H1 (cell line): ENCODE data around the gene DLX2. TPM values are rescaled to one million over a fixed set of nuclear protein-coding genes. Genes with fewer than 3 reads are reported as not detected.

Experiments
- CTCF ChIA-PET: fragments of 300-600 bp; sonication (Branson Sonifier 250); formaldehyde crosslinking; loops from one replicate; lab custom pipeline; 2021; ENCODE audit not compliant: partially characterized antibody; lab: Charles Lee
- POLR2A ChIA-PET: fragments of 300-600 bp; sonication (Branson Sonifier 250); formaldehyde crosslinking; loops from one replicate; lab custom pipeline; 2021; ENCODE audit warnings: inconsistent platforms; ENCODE audit not compliant: partially characterized antibody; lab: Charles Lee
- DNase-seq, 2 experiments: peaks; one replicate each; pipeline versions ENCODE4 v3.0.0 to v3.0.0-alpha.2; 2010 to 2022; ENCODE audit warnings: low spot score in 2 of 2, low read depth in 1 of 2, mixed read lengths in 1 of 2
- FAIRE-seq: peaks from 2 replicates; lab custom pipeline; 2011; peaks lifted over from hg19 to GRCh38; lab: Jason Lieb, UNC
- H2AFZ ChIP-seq: 2 replicates; pipeline ENCODE4 v1.8.1; 2012; ENCODE audit warnings: low read length, inconsistent platforms
- H2AK5ac ChIP-seq: 2 replicates; pipeline ENCODE4 v1.6.1; 2013; ENCODE audit warnings: low read depth, low read length
- H2BK120ac ChIP-seq: replicated peaks from 2 replicates; pipeline ENCODE3; 2013; ENCODE audit warnings: low read depth, low read length, inconsistent platforms
- H2BK12ac ChIP-seq: 2 replicates; pipeline ENCODE4 v1.6.1; 2013; ENCODE audit warnings: low read depth, low read length
- H2BK15ac ChIP-seq: 2 replicates; pipeline ENCODE4 v1.6.1; 2013; ENCODE audit warnings: low read length
- H2BK20ac ChIP-seq: 2 replicates; pipeline ENCODE4 v1.6.1; 2013; ENCODE audit warnings: low read length
- H2BK5ac ChIP-seq: 2 replicates; pipeline ENCODE4 v1.6.1; 2013; ENCODE audit warnings: low read depth, low read length
- H3K14ac ChIP-seq: 2 replicates; pipeline ENCODE4 v1.6.1; 2013; ENCODE audit warnings: inconsistent platforms; ENCODE audit not compliant: insufficient read length
- H3K18ac ChIP-seq: 2 replicates; pipeline ENCODE4 v1.6.1; 2013; ENCODE audit warnings: low read length; ENCODE audit errors: extremely low read depth
- H3K23ac ChIP-seq: 2 replicates; pipeline ENCODE4 v1.6.1; 2013; ENCODE audit warnings: inconsistent platforms; ENCODE audit not compliant: insufficient read length
- H3K23me2 ChIP-seq: 2 replicates; pipeline ENCODE4 v1.6.1; 2013; ENCODE audit warnings: low read depth, low read length
- H3K27ac ChIP-seq: 2 replicates; pipeline ENCODE4 v1.6.1; 2011; ENCODE audit warnings: low read depth, low read length, inconsistent platforms
- H3K27me3 ChIP-seq, 4 experiments: replicated peaks in 1 of 4; 1 replicate in 1 of 4; 2 replicates in 3 of 4; pipeline versions ENCODE4 v1.6.1 to v1.8.1; 2011 to 2013; ENCODE audit warnings: low read length in 3 of 4, mild to moderate bottlenecking in 3 of 4, inconsistent platforms in 2 of 4, mixed read lengths in 2 of 4, moderate library complexity in 1 of 4; ENCODE audit not compliant: control insufficient read depth in 3 of 4, insufficient read depth in 3 of 4; ENCODE audit errors: extremely low read depth in 1 of 4
- H3K36me3 ChIP-seq, 4 experiments: 2 replicates each; pipeline versions ENCODE4 v1.6.1 to v1.8.1; 2011 to 2013; ENCODE audit warnings: mild to moderate bottlenecking in 4 of 4, low read length in 3 of 4, moderate library complexity in 2 of 4, control low read depth in 1 of 4, inconsistent platforms in 1 of 4; ENCODE audit not compliant: insufficient read depth in 4 of 4, control insufficient read depth in 2 of 4
- H3K4ac ChIP-seq: replicated peaks from 2 replicates; pipeline ENCODE3; 2013; ENCODE audit warnings: low read length, low read depth, mixed read lengths, inconsistent platforms; ENCODE audit not compliant: insufficient read length
- H3K4me1 ChIP-seq, 4 experiments: replicated peaks in 1 of 4; 1 replicate in 1 of 4; 2 replicates in 3 of 4; pipeline versions ENCODE4 v1.6.1 to v1.8.1; 2011 to 2013; ENCODE audit warnings: low read length in 3 of 4, inconsistent platforms in 2 of 4, mixed read lengths in 1 of 4; ENCODE audit not compliant: insufficient read depth in 4 of 4, control insufficient read depth in 3 of 4
- H3K4me2 ChIP-seq, 2 experiments: 2 replicates each; pipeline versions ENCODE4 v1.6.1 to v1.8.1; 2011 to 2013; ENCODE audit warnings: low read depth in 2 of 2, low read length in 2 of 2, control low read depth in 1 of 2, inconsistent platforms in 1 of 2, mild to moderate bottlenecking in 1 of 2; ENCODE audit not compliant: insufficient read depth in 1 of 2
- H3K4me3 ChIP-seq, 4 experiments: fragments of 200-600, 300-600 bp in 1 of 4; sonication (generic), shearing (Covaris generic), sonication (Bioruptor Twin) in 1 of 4; 2 replicates each; pipeline versions ENCODE4 v1.5.1 to v1.8.1; 2011 to 2016; ENCODE audit warnings: low read length in 4 of 4, low read depth in 3 of 4, control low read depth in 2 of 4, inconsistent platforms in 2 of 4, mild to moderate bottlenecking in 2 of 4, mixed read lengths in 1 of 4, moderate library complexity in 1 of 4; ENCODE audit not compliant: insufficient read depth in 2 of 4; ENCODE audit errors: extremely low read depth in 1 of 4
- H3K56ac ChIP-seq: replicated peaks from 2 replicates; pipeline ENCODE3; 2013; ENCODE audit warnings: low read depth, mild to moderate bottlenecking, mixed read lengths, low read length, inconsistent platforms; ENCODE audit not compliant: insufficient read length
- H3K79me1 ChIP-seq: 2 replicates; pipeline ENCODE4 v1.6.1; 2013; ENCODE audit warnings: low read depth, low read length, control low read depth
- H3K79me2 ChIP-seq, 2 experiments: 2 replicates each; pipeline versions ENCODE4 v1.6.1 to v1.8.1; 2012 to 2013; ENCODE audit warnings: low read length in 2 of 2, mild to moderate bottlenecking in 2 of 2, inconsistent platforms in 1 of 2; ENCODE audit not compliant: insufficient read depth in 2 of 2, control insufficient read depth in 1 of 2
- H3K9ac ChIP-seq, 4 experiments: replicated peaks in 1 of 4; 1 replicate in 1 of 4; 2 replicates in 3 of 4; pipeline versions ENCODE4 v1.6.1 to v1.8.1; 2011 to 2013; ENCODE audit warnings: low read depth in 3 of 4, low read length in 3 of 4, control low read depth in 2 of 4, mild to moderate bottlenecking in 2 of 4, moderate library complexity in 2 of 4, inconsistent platforms in 1 of 4; ENCODE audit errors: extremely low read depth in 1 of 4
- H3K9me3 ChIP-seq, 2 experiments: 2 replicates each; pipeline versions ENCODE4 v1.6.1 to v1.8.1; 2012 to 2013; ENCODE audit warnings: mild to moderate bottlenecking in 2 of 2, moderate library complexity in 2 of 2, control low read depth in 1 of 2, inconsistent platforms in 1 of 2, low read depth in 1 of 2, low read length in 1 of 2, mixed read lengths in 1 of 2; ENCODE audit not compliant: insufficient read depth in 2 of 2
- H4K20me1 ChIP-seq, 2 experiments: replicated peaks in 1 of 2; 2 replicates each; pipeline versions ENCODE3 to v1.8.1; 2011 to 2013; ENCODE audit warnings: inconsistent platforms in 2 of 2, low read length in 2 of 2, mild to moderate bottlenecking in 1 of 2; ENCODE audit not compliant: insufficient read depth in 2 of 2, control insufficient read depth in 1 of 2
- H4K5ac ChIP-seq: 2 replicates; pipeline ENCODE4 v1.6.1; 2013; ENCODE audit warnings: low read length, low read depth, mixed read lengths, inconsistent platforms; ENCODE audit not compliant: insufficient read length
- H4K8ac ChIP-seq: 2 replicates; pipeline ENCODE4 v1.8.0; 2013; ENCODE audit warnings: mild to moderate bottlenecking, moderate library complexity, low read length, inconsistent platforms; ENCODE audit not compliant: insufficient read depth; ENCODE audit errors: extremely low read depth
- H4K91ac ChIP-seq: replicated peaks from 2 replicates; pipeline ENCODE3; 2013; ENCODE audit warnings: low read length, mixed read lengths, inconsistent platforms; ENCODE audit not compliant: insufficient read length
- BACH1 ChIP-seq: IDR thresholded peaks from 2 replicates; pipeline ENCODE4 v1.6.1; 2012; ENCODE audit warnings: low read length, improper control_type of control experiment
- CTBP2 ChIP-seq: IDR thresholded peaks from 2 replicates; pipeline ENCODE4 v1.7.0; 2011; ENCODE audit warnings: borderline replicate concordance, mild to moderate bottlenecking, moderate library complexity, mixed read lengths, low read length; ENCODE audit not compliant: insufficient read depth, insufficient read length
- GABPA ChIP-seq: IDR thresholded peaks from 2 replicates; pipeline ENCODE4 v1.6.1; 2011; ENCODE audit warnings: mild to moderate bottlenecking, low read length, moderate library complexity, borderline replicate concordance; ENCODE audit not compliant: insufficient read depth
- SP4 ChIP-seq: IDR thresholded peaks from 2 replicates; pipeline ENCODE4 v1.6.1; 2012; ENCODE audit warnings: low read length, inconsistent platforms
- whole genome bisulfite sequencing, 2 experiments: shearing (Covaris generic) in 1 of 2; methylation state at CpG; one replicate each; pipeline versions ENCODE4 v1.1.6 to v1.1.7; 2013 to 2015; ENCODE audit warnings: low lambda C conversion rate in 2 of 2, mixed read lengths in 2 of 2, inconsistent platforms in 1 of 2, low coverage in 1 of 2, missing lambda C conversion rate in 1 of 2; ENCODE audit not compliant: insufficient replicate concordance in 2 of 2, insufficient coverage in 1 of 2, insufficient read length in 1 of 2; ENCODE audit errors: extremely low coverage in 1 of 2, missing lambda C conversion rate in 1 of 2; 5-methylcytosine and 5-hydroxymethylcytosine counted together
- polyA plus RNA-seq, 7 experiments: library from polyadenylated mRNA; depleted of rRNA in 3 of 7; stranded (reverse) in 5 of 7; unstranded in 2 of 7; fragments of >200 nt in 5 of 7; fragments of 200-250 nt in 2 of 7; gene quantifications; 1 replicate in 5 of 7; 2 replicates in 1 of 7; 4 replicates in 1 of 7; pipeline versions ENCODE4 v1.2.1 to v1.2.3, GENCODE V29; 2011 to 2013; ENCODE audit warnings: missing spikeins in 2 of 7, mixed read lengths in 2 of 7
- total RNA-seq: library from RNA; stranded (reverse); fragmentation: NEBNext Ultra II Directional; extraction: Animal tissue kit (Norgen Biotek cat#: 25700); gene quantifications from 2 replicates; pipeline ENCODE4 v1.2.1, GENCODE V29; 2021

DLX2 gene
- total and polyA plus RNA-seq, 2 of the 8 experiments (the other 6 are each of a cell fraction or from before 2014, with no cell fraction given) = 0.45 TPM; not detected in 1

DNA sequence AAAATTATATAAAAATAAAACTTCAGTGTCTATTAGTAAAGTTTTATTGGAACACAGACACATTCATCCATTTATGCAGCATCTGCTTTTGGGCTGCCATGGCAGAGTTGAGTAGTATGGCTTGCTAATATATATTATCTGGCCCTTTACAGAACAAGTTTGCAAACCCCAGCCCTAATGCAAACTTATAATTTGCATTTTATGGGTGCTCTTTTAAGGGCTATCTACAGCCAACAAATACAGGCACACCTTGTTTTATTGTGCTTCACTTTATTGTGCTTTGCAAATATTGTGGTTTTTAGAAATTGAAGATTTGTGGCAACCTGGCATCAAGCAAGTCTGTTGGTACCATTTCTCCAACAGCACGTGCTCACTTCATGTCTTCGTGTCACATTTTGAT is 35.2 kb upstream of the DLX2 start:
- ChIA-PET CTCF (interaction anchor here (2.8 kb wide), 1 partner anchor 11 kb away, joined by 15 read pairs; no protein-coding TSS in a partner anchor), POLR2A (no interaction called here)
- Histone ChIP-seq H3K79me1 (no peaks in the 10 kb centered on the region), H4K91ac (no peak overlapping the region), H3K9me3 (no peaks in the 10 kb centered on the region), H4K20me1 (no peaks in the 10 kb centered on the region), H3K23me2 (no peaks in the 10 kb centered on the region), H3K14ac (no peak overlapping the region), H3K4me2 (no peak overlapping the region), H3K36me3 (no peaks in the 10 kb centered on the region), H2BK12ac (no peak overlapping the region), H2BK15ac (no peak overlapping the region), H3K79me2 (no peaks in the 10 kb centered on the region), H4K5ac (no peak overlapping the region), H3K4me1 (peaks cover 0 to 4% (median 2%) of the 10 kb centered on the region in 4 experiments; a peak in 2 of 7 replicates), H2AK5ac (no peak overlapping the region), H3K27me3 (no peaks in the 10 kb centered on the region; a peak in 2 of 7 replicates), H3K4ac (no peak overlapping the region), H3K4me3 (no peak overlapping the region), H3K9ac (no peak overlapping the region), H3K18ac (no peak overlapping the region), H2BK20ac (no peak overlapping the region), H3K27ac (no peak overlapping the region), H2AFZ (no peak overlapping the region), H3K23ac (no peak overlapping the region), H3K56ac (no peak overlapping the region), H4K8ac (no peak overlapping the region), H2BK5ac (no peak overlapping the region), H2BK120ac (no peak overlapping the region)
- TF ChIP-seq CTBP2 (no peak), BACH1 (no peak), SP4 (no peak), GABPA (no peak)
- no peak for FAIRE-seq
- no peak for DNase-seq
- 98% methylated on average over 2 of the region's 2 CpGs; no CpG with 5 or more reads in 1 of the 2 experiments for WGBS, 2 experiments
